Left ventricle myocardium superior (tissue), 1 donor: Measurements from ENCODE around the gene NPAS3. TPM values are rescaled to one million over a fixed set of nuclear protein-coding genes. Genes with fewer than 3 reads are reported as not detected.

Source experiments
- ATAC-seq: fragments of 200-7000 bp; cut with Tn5 transposase; one replicate; pipeline ENCODE4 v1.9.1; 2020; ENCODE audit warnings: mild to moderate bottlenecking, moderate library complexity
- DNase-seq: peaks from one replicate; pipeline ENCODE4 v3.0.0-alpha.2; 2020
- intact Hi-C: fragments of 100-400 bp; cut with micrococcal nuclease; formaldehyde crosslinking; loops from one replicate; pipeline ENCODE4 v1.11.0; 2022
- total RNA-seq: library from RNA; stranded (reverse); fragmentation: NEBNext Ultra II Directional; extraction: Animal tissue kit (Norgen Biotek cat#: 25700); gene quantifications from one replicate; pipeline ENCODE4 v1.2.1, GENCODE V29; 2021
- donor health status: DM: no; HTN: yes; CAD: no; lungs with severe emphysema.

Gene NPAS3
- total RNA-seq, 1 donor from 2014 or later = 1.1 TPM

GRCh38 chr14:33441633-33442032 is 503.0 kb downstream of the NPAS3 start:
- intact Hi-C loops = no loop called here
- ATAC-seq (no peak), DNase-seq (no peak)

DNA sequence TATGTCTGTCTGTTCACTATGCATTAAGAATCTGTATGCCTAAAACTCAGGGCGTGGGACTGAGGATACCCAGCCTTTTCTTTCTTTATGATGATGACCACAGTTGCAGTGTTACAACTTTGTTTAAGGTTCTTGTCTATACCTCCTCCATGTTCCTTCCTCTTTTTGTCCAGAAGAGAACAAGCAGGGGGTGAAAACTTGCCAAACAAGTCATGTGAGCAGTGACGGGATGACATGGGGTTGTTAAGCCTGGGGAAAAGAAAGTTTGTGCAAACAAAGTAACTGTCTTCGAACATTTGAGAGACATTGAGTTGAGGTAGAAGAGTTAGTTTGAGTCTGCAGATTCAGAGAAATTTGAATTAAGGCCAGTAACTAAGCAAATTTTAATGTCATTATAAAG is 505.5 kb downstream of the NPAS3 start:
- ATAC-seq = no peak

DNA sequence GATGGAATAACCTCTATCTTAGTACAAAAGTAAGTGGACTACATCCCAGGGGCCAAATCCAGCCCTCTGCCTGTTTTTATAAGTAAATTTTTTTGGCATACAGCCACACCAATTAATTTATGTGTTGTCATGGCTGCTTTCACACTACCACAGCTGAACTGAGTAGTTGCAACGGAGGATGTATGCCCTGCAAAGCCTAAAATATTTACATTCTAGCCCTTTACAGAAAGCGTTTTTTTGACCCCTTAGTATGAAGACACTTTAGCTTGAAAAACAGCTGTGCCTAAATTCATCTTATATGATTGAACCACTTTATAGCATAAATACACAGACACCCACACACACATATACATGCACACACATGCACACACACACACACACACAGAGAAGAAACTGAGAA is 510.6 kb downstream of the NPAS3 start:
- DNase-seq (no peak), ATAC-seq (no peak)
- intact Hi-C loops = no loop called here

More for the DNA sequence above, 505.5 kb downstream of the NPAS3 start:
- intact Hi-C loops = no loop called here
- DNase-seq = no peak

DNA sequence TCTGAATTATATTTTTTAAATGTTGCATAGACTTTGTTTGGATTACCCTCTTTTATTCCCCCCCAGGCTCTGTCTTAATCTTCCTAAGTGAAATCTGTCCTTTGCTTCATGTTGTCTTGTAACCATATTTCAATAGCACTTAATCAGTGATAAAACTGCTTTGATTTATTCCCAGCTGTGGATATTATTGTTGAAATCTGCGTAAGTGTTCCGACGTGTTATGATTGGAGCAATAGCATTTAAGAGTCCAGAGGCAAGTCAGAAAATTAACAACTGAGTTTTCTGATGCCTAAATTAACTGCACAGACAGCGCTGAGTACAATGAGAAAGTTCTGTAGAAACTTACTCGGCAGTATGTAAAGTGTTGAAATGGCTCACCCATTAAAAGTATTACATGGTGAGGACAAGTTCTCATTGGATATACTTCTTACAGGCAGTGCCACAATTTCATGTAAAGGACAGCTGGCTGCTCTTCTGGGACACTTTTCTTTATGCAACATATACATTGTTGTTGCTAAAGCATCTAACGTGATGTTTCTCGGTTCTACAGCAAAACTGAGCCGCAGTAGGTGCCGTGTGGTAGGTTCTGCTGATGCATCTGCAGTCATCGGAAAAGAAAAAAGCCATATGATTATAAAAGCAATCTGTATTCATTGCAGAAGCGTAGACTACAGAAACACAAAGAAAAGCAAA is 511.2 kb downstream of the NPAS3 start:
- intact Hi-C loops = no loop called here
- ATAC-seq (no peak), DNase-seq (no peak)

- intact Hi-C loops = no loop called here
- ATAC-seq = no peak
- DNase-seq = no peak
Measured at GRCh38 chr14:33450416-33450815, 511.7 kb downstream of the NPAS3 start.

DNA sequence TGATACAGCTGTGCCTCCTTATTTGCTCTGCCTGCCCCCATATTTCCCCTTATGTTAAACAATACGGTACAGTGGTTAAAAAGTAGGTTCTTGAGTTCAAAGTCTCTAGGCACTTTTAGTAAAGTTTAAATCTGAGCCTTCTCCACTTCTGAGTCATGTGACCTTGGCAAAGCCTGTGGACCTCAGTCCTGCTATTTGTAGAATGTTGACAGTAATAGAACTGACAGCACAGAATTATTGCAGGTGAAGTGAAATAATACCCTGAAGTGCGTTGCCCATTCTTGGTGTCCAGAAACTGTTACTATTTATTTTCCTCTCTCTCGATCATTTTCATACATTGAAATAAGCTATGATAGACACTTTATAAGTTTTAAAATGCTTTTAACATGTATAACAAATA is 512.5 kb downstream of the NPAS3 start:
- intact Hi-C loops = no loop called here
- ATAC-seq (peak; percentile 63), DNase-seq (no peak)

DNA sequence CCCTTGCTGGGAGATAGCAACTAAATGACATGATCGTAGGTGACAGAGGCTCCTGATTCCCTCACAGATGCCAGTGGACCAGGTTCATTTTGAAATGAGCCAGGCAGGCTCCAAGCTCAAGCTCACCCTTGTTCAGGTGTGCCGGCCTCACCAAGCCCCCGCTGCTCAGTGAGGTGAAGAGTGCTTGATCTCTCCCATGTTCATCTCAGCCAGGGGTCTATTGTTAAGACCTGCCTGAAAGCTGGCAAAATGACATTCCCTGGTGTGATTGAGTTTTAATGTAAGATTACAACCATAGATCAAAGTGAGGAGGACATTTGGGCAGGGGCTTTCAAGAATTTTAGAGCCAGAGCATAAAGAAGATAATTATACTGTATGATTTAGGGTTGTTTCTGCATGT is 514.3 kb downstream of the NPAS3 start:
- ATAC-seq (no peak), DNase-seq (no peak)
- intact Hi-C loops = no loop called here

GRCh38 chr14:33454022-33454595 is 515.4 kb downstream of the NPAS3 start:
- intact Hi-C loops = no loop called here
- DNase-seq (no peak), ATAC-seq (no peak)

GRCh38 chr14:33454707-33455106 is 516.0 kb downstream of the NPAS3 start:
- ATAC-seq (no peak), DNase-seq (no peak)
- intact Hi-C loops = no loop called here

- ATAC-seq (no peak), DNase-seq (no peak)
- intact Hi-C loops = no loop called here
Measured at GRCh38 chr14:33455654-33456345, 517.1 kb downstream of the NPAS3 start.

- no peak for ATAC-seq
Measured at GRCh38 chr14:33457021-33457420, 518.3 kb downstream of the NPAS3 start.

DNA sequence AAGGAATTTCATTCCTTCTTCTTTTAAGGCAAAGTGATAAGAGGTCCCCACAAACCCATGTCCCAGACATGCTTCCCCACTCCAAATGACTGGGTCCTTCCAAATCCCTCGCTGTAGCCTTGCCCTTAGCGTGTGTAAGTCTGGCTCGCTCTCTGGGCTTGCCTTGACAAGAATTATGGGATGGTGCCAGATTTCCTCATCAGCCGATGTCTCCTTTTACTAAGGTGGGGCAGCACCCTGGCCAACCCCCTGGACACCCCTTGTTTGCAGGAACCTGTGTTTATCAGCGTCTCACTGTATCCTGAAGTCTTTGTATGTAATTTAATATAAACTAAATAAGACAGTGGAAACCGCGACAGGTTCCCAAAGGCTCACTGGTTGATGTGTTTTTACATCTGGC is 518.9 kb downstream of the NPAS3 start:
- DNase-seq = no peak
- intact Hi-C loops = no loop called here
- ATAC-seq = no peak

More at GRCh38 chr14:33457021-33457420, 518.3 kb downstream of the NPAS3 start:
- no peak for DNase-seq
- intact Hi-C loops = no loop called here

- ATAC-seq (no peak), DNase-seq (no peak)
- intact Hi-C loops = no loop called here
Measured at GRCh38 chr14:33460164-33460563, 521.5 kb downstream of the NPAS3 start.

- ATAC-seq = no peak
- DNase-seq = no peak
- intact Hi-C loops = no loop called here
Measured at GRCh38 chr14:33461036-33461435, 522.4 kb downstream of the NPAS3 start.

GRCh38 chr14:33463731-33464130 is 525.1 kb downstream of the NPAS3 start:
- no peak for DNase-seq
- ATAC-seq = no peak

DNA sequence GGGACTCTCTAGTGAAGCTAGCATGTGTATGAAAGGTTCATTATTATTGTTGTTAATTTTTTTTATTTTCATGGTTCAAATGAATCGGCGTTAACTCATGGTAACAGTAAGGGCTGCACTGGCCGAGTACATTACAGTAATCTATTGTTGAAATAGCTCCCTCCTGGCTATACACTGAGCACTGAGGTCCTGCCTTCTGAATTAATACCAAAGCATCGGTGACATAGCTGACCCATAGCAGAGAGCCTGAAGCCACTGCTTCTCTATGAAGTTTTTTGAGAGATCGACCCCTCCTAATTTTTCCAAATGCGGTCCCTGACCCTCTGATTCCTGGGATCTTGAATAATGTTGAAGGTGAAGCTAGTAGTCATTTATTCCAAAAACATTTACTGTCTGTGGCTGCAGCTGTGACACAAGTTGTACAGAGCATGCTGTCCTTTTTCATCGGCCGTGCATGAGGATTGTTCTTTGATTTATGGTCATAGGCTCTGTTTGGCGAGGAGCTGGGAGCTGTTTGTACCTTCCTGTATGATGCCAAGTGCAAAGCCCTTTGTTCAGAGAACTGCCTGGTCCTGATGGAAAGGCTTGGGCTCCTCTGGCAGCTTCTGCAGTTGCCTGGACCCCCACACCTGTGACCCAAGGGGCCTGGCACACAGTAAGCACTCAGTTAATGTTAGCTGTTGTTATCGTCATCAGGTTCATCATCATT is 525.7 kb downstream of the NPAS3 start:
- ATAC-seq = no peak
- DNase-seq = no peak
- intact Hi-C loops = no loop called here

More at GRCh38 chr14:33463731-33464130, 525.1 kb downstream of the NPAS3 start:
- intact Hi-C loops = no loop called here

DNA sequence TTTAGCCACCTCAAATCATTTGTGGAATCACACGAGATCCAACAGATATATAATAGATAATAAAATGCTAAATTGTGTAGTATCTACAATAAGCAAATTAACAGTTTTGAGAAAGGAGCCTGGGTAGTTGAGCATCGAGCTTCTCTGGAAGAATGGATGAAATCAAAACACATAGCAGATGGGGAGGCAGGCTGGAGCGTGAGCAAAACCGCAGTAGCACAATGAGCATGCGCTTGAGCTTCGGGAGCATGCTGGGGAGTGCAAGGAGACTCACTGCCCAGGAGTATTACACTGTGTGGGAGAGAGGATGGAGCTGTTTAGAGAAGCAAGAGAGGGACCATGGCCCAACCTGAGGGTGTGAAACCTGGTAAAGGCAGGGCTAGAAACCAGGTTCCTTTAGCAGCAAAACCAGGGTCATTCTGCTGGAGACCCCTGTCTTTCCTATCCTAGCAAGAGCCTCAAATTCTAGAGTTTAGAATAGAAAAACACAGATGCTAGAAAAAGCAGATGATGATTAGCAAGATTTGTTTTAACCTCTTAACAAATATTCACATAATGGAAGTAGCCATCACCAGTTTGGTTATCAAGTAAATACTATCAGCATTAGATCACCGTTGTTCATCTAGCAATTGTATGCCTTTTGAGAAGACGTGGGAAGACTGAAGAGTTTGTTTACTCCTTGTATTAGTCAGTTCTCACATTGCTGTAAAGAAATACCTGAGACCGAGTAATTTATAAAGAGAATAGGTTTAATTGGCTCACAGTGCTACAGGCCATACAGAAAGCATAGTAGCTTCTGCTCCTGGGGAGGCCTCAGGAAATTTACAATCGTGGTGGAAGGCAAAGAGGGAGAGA is 527.4 kb downstream of the NPAS3 start:
- ATAC-seq (no peak), DNase-seq (no peak)
- intact Hi-C loops = no loop called here

GRCh38 chr14:33467971-33468370 is 529.3 kb downstream of the NPAS3 start:
- no peak for DNase-seq
- ATAC-seq = no peak
- intact Hi-C loops = no loop called here

DNA sequence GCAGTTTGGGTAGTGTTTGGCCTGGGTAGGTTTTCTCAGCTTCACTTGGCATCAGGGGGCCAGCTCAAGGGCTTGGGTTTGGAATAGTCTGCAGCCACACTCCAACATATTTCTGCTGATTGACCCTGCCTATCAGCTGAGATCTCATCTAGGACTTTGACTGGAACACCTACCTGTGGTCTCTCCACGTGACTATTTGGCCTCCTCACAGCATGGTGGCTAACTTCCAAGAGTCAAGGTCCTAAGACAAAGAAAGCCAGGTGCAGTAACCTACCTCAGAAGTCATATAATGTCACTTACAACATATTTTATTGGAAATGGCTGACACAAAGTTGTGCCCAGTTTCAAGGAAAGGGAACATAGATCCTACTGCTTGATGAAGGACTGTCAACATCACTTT is 531.2 kb downstream of the NPAS3 start:
- intact Hi-C loops = no loop called here
- DNase-seq (no peak), ATAC-seq (no peak)
